Adrenal gland (tissue), 5 donors: ENCODE data around the gene CCNO.

Source experiments
- CTCF ChIP-seq, 6 experiments: fragments of 450-650 bp in 4 of 6; fragments of 200-600 bp in 2 of 6; sonication (generic) in 1 of 6; IDR thresholded peaks; 1 replicate in 5 of 6; 2 replicates in 1 of 6; pipeline versions ENCODE4 v1.5.1 to v1.8.0; 2016 to 2021; ENCODE audit warnings: antibody characterized with exemption in 6 of 6, mild to moderate bottlenecking in 2 of 6, moderate library complexity in 1 of 6
- POLR2A ChIP-seq, 2 donors: fragments of 450-650 bp; IDR thresholded peaks; one replicate each; pipeline ENCODE4 v1.6.1; 2017; ENCODE audit warnings: antibody characterized with exemption in 2 of 2, mild to moderate bottlenecking in 2 of 2, moderate library complexity in 1 of 2
- donor health status: DM: no; HTN: no; CAD: no.

- TF ChIP-seq POLR2A (IDR thresholded peaks at IDR 0.05) = no peak
- TF ChIP-seq CTCF (IDR thresholded peaks at IDR 0.05) = no peak
Observed at GRCh38 chr5:55231029-55231918, 2.1 kb downstream of the CCNO start.
